Measurements from ENCODE around the gene TEKT5.

Gene TEKT5

DNA sequence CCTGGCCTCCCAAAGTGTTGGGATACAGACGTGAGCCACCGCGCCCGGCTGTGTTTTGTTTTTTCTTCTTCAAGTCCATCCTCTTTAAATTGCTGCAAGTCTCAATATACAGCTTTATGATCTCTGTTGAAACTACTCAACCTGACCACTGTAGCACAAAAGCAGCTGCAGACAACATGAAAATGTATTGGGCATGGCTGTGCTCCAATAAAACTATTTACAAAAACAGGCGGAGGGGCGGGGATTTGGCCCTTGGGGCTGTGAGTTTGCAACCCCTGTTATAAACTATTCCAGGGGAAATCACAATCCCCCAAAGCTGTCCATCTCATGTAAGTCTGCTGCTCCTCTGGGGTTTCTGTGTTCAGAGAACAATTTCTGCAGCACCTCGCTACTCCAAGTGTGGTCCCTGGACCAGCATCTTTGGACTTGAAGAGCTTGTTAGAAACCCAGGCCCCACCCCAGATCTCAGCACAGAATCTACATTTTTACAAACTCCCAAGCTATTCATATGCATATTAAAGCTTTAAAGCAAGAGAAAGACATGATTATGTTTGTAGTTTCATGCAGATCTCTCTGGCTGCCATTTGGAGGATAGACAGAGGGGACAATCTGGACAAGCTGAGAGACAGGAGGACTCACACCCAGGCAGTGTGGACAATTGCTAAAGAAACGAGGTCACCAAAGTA is 33.6 kb downstream of the TEKT5 start:
- H3K4me3 ChIP-seq (ENCODE audit: low read length), result no peak overlapping the region
- DNase-seq (ENCODE audit: low read depth), result no peak
- TF ChIP-seq, protein P1, sequence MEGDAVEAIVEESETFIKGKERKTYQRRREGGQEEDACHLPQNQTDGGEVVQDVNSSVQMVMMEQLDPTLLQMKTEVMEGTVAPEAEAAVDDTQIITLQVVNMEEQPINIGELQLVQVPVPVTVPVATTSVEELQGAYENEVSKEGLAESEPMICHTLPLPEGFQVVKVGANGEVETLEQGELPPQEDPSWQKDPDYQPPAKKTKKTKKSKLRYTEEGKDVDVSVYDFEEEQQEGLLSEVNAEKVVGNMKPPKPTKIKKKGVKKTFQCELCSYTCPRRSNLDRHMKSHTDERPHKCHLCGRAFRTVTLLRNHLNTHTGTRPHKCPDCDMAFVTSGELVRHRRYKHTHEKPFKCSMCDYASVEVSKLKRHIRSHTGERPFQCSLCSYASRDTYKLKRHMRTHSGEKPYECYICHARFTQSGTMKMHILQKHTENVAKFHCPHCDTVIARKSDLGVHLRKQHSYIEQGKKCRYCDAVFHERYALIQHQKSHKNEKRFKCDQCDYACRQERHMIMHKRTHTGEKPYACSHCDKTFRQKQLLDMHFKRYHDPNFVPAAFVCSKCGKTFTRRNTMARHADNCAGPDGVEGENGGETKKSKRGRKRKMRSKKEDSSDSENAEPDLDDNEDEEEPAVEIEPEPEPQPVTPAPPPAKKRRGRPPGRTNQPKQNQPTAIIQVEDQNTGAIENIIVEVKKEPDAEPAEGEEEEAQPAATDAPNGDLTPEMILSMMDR (conservative IDR thresholded peaks at IDR 0.05; ENCODE audit: low read length), result no peak

DNA sequence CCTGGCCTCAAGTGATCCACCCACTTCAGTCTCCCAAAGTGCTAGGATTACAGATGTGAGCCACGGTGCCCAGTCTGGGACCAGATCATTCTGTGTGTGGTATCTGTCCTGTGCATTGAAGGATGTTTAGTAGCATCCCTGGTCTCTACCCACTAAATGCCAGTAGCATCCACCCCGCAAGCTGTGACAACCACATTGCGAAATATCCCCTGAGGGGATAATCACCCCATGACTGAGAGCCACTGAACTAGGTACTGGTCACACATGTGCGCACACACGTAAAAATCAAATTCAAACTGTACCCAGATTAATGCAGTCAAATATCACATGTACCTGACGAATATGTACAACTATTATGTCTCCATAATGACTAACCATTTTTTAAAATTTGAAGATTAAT is 35.8 kb downstream of the TEKT5 start:
- TF ChIP-seq, protein P1 (conservative IDR thresholded peaks at IDR 0.05; ENCODE audit: low read length), result no peak
- no peak overlapping the region for H3K4me3 ChIP-seq (ENCODE audit: low read length)
- no peak for DNase-seq (ENCODE audit: low read depth)

DNA sequence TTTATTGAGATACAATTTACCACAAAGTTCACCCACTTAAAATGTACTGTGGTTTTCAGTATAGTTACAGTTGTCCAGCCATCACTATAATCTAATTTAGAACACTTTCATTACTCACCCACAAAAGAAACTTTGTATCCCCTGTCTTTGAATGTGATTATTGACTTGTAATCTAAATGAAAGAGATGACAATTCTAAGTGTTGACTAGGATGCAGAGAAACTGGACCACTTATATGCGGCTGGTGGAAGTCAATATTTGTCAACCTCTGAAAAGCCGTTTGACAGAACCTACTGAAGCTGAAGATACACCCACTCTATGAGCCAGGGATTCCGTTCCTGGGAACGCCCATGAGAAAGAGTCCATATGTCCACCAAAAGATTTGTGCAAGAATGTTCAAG is 36.8 kb downstream of the TEKT5 start:
- no peak overlapping the region for H3K4me3 ChIP-seq (ENCODE audit: low read length)
- TF ChIP-seq, protein P1 (conservative IDR thresholded peaks at IDR 0.05; ENCODE audit: low read length), result no peak
- no peak for DNase-seq (ENCODE audit: low read depth)

DNA sequence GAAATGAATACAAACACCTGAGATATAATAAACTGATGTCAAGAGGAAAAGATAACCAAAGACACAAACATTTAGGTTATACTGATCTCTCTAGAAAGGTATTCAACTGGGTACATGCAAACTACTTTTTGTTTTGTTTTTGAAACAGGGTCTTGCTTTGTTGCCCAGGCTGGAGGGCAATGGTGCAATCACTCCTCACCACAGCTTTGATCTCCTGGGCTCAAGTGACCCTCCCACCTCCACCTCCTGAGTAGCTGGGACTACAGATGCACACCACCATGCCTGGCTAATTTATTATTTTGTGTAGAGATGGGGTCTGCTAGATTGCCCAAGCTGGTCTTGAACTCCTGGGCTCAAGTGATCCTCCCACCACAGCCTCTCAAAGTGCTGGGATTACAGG is 38.1 kb downstream of the TEKT5 start:
- TF ChIP-seq, protein P1 (conservative IDR thresholded peaks at IDR 0.05; ENCODE audit: low read length), result no peak
- no peak for DNase-seq (ENCODE audit: low read depth)
- no peak overlapping the region for H3K4me3 ChIP-seq (ENCODE audit: low read length)

DNA sequence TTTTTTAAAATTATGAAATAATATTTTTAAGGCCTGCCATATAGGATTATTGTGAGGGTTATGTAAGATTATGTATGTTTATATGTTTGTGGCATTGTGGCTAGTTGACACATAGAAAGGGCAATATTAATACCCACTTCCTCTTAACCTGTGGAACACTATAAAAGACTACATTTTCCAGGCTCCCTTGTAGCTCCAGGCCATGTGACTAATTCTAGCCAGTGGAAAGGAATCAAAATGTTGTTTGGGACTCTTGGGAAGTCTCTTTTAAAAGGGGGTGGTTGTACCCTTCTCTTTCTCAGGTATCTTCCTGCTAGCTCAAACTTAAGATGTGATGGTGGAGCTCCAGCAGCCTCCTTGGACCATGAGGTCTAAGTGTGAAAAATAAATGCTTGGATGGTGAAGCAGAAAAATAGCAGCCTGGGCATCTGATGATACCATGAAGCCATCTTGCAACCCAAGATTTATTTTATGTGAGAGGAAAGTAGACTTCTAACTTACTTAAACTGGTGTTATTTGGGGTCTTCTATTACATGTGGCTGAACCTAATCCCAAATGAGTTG is 39.2 kb downstream of the TEKT5 start:
- TF ChIP-seq, protein P1 (conservative IDR thresholded peaks at IDR 0.05; ENCODE audit: low read length), result no peak
- H3K4me3 ChIP-seq (ENCODE audit: low read length), result no peak overlapping the region
- no peak for DNase-seq (ENCODE audit: low read depth)

DNA sequence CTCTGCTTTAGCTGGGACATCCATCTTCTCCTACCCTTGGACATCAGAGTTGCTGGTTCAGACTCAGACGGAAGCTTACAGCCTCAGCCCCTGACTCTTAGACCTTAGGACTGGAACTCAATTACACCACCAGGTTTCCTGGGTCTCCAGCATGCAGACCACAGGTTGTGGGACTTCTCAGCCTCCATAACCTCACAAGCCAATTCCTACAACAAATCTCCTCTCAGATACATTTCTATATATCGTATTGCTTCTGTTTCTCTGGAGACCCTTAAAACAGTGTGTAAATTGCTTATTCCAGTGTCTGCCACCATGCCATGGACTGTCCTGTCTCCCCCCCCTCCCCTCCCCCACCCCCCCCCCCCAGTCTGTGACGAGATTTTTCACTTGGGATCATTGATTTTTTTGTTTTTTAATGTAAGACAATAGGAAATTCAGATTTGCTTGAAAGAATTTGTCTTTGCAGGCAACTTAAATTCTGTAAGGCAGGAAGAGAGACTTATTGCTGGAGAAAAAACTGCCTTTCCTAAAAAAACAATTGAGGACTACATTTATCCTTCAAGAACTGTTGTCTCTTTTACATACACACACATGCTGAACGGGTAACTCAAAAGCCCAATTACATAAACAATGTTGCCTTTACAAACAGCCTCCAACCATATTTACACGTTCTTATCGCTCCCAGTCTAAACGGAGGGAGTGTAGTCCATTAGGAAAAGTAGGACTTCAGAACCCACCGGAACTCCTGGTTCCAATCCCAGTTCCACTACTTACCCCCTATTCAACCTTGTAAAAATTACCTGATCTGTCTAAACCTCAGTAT is 39.9 kb downstream of the TEKT5 start:
- no peak for DNase-seq (ENCODE audit: low read depth)
- no peak overlapping the region for H3K4me3 ChIP-seq (ENCODE audit: low read length)
- TF ChIP-seq, protein P1 (conservative IDR thresholded peaks at IDR 0.05; ENCODE audit: low read length), result no peak

Measured in AG10803 (cell line).